Thyroid gland (tissue), 4 donors: ENCODE results near the gene CACNA1D.

Source experiments
- CTCF ChIP-seq, 6 experiments: fragments of 200-600 bp in 3 of 6; fragments of 450-650 bp in 3 of 6; sonication (generic) in 3 of 6; IDR thresholded peaks; one replicate each; pipeline ENCODE4 v1.5.1; 2016 to 2019; ENCODE audit warnings: antibody characterized with exemption in 6 of 6, mild to moderate bottlenecking in 2 of 6, inconsistent platforms in 1 of 6, moderate library complexity in 1 of 6
- POLR2A ChIP-seq, 2 donors: fragments of 450-650 bp; IDR thresholded peaks; one replicate each; pipeline ENCODE4 v1.6.1; 2017; ENCODE audit warnings: antibody characterized with exemption in 2 of 2, mild to moderate bottlenecking in 2 of 2, moderate library complexity in 1 of 2

- TF ChIP-seq CTCF (IDR thresholded peaks at IDR 0.05) (no peak), POLR2A (IDR thresholded peaks at IDR 0.05) (no peak)
Observed at GRCh38 chr3:53650424-53650823, 156.0 kb downstream of the CACNA1D start.
